Activated CD4-positive, alpha-beta T cell treated with anti-CD3 and anti-CD28 coated beads for 48 hours (primary cell): ENCODE data around the gene CHDH.

Experiments
- DNase-seq: peaks from one replicate; pipeline ENCODE4 v3.0.0-alpha.2; 2020

The CHDH gene

DNA sequence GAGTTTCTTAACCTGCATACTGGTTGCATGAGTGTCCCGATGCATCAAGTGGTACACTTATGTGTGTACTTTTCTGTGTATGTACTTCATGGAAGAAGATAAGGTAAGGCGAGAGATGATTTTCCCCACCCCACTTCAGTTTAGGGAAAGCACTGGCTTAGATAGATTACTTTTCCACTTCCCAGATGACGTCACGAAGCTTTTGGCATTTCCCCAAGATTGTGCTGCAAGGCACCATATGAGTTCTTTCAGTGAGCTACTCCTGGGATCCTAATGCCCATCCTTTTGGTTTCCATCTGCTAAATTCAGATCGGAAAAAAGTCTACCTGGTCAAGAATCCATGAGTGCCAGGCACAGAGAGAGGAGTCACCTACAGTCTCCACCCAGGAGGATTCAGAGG, 4.7 kb upstream of the CHDH start:
- DNase-seq: no peak

DNA sequence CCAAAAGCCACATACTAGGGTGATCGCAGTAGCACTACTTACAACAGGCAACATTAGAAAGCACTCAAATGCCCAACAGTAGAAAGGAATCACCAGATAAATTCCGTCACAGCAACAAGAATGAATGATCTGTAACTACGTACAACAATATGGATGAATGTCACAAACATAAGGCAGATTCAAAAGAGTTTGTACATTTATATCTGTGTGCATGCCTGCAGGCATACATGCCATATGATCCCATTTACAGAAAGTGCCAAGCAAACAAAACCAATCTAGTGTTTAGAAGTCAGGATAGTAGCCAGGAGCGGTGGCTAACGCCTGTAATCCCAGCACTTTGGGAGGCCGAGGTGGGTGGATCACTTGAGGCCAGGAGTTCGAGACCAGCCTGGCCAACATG, 3.7 kb upstream of the CHDH start:
- no peak for DNase-seq

DNA sequence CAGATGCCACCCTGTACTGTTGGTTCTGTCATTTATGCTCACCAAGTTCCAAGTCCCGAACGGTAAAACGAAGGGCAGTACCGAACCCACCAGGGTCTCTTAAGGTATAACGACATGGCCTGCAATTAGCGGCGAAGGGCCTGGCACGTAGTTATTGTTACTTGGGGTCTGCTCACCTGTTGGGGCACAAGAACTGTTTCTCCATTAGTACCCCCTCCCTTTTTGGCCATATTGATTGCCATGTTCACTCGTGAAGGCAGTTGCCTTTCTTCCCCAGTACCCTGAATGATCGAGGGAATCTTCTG, 584 bp upstream of the CHDH start:
- no peak for DNase-seq

DNA sequence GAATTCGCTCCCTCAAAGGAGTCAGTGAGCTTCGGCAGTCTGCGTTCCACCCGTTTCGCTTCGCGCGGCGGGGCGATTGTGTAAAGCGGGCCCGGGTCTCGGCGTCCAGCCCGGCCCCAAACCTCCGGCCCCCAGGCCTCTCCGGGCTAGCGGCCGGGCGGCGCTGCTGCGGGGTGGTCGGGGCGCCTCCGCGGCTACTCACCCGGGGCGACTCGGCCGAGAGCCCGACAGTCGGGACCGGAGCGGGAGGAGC, 412 bp downstream of the CHDH start:
- no peak for DNase-seq

DNA sequence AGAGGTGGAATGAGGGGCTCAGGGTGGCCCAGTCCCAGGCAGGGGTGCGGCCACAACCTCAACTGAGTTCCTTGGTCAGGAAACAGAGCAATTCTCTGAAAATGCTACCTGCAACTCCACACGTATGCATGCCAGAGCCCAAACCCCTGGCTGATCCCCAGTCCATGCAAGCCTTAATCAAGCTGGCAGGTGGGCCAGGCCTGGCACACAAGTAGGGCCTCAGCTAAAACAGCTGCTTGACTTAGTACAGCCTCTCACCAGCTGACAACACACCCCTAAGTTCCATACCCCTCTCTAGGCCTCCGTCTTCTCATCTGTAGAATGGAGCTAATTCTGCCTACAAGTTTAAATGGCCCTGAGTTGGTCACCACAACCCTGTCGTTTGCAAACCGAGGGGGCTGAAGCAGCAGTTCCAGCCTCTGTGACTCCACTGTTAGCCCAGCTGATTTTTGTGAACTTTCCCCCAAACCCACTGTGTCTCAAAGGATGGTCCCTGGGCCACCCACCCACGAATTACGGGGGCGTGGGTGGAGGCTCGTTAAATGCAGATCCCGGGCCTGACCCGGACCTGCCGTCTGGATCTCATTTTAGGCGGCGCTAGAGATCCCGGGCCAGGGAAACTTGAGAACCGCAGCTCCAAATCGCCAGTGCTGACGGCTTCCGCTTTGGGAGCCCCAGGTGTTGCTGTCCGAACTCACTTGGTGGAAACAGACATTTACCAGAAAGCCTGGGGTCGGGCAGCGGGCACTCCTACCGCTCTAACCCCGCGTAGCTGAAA, 927 bp downstream of the CHDH start:
- no peak for DNase-seq

DNA sequence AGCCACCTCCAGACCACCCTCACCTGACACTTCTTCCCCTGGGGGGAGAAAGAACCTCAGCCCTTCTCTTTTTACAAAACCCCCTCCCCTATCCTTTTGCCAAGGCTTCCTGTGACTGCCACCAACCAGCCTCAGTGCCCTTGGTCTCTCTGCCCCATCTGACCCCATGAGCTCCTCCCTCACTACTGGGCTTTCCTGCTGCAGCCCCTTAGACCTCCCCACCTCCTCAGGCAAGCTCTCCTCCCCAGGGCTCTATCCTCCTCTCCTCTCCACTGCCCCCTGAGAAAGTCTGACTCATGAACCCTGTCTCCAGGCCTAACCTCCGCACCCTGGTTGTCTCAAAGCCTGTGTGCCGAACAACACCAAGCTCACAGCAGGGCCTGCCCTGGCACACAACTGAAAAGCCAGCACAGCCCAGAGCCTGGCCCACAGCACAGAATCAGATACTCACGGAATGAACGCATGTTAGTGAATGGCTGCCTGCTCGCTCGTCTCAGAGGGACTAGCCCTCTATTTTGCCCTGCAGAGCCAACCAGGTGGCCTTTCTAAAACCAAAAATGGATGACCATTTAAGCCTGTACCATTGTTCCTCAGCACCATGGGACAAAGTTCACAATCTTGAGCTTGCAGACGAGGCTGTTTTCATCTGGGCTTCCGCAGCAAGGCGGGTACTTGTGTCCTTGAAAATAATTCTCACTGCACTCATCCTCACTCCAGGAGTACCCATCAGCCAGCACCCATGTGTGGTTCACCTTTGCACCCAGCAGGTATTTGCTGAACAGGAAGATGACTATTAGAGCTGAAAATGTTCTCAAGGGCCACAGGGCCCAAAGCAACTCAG, 1.7 kb downstream of the CHDH start:
- DNase-seq: no peak

DNA sequence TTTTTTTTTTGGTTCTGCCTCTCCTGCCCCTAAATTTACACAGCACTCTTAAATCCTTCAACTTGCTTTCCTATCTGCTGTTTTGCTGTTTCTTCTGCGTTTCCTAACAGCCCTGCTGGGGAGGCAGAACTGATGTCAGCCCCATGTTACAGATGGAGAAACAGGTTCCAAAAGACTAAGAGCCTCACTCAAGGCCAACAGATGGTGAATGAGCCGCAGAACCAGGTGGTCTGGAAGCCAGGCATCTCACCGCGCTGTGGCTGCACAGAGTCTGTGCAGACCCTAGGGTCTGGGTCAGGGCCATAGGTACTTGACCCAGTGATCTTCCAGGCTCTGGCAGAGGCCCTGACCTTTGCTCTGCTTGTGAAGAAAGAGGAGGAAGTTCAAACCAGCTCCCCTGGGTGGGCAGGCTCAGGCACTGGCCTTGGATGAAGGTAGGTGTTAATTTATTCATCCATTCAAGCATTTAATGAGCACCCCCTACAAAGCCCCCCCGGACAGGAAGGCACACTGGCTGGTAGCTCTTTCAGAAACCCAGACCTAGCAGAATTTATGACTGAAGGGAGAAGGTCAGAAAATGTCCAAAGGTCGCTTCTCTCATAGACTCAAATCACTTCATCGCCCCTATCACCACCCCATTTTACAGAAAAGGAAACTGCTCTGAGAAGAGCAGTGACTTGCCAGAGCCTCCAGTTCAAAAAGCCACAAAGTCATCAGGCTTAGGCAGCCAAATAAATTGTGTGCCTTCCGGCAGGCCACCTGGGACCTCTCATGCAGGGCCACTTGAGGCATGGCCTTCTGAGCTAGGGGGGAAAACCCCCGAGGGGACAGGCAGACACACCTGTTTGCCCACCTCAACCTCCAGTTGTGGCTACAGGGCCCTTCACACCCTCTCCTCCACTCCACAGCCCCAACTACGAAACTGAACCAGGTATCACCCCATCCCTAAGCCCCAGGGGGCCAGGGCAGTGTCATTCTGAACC, 2.7 kb downstream of the CHDH start:
- no peak for DNase-seq

DNA sequence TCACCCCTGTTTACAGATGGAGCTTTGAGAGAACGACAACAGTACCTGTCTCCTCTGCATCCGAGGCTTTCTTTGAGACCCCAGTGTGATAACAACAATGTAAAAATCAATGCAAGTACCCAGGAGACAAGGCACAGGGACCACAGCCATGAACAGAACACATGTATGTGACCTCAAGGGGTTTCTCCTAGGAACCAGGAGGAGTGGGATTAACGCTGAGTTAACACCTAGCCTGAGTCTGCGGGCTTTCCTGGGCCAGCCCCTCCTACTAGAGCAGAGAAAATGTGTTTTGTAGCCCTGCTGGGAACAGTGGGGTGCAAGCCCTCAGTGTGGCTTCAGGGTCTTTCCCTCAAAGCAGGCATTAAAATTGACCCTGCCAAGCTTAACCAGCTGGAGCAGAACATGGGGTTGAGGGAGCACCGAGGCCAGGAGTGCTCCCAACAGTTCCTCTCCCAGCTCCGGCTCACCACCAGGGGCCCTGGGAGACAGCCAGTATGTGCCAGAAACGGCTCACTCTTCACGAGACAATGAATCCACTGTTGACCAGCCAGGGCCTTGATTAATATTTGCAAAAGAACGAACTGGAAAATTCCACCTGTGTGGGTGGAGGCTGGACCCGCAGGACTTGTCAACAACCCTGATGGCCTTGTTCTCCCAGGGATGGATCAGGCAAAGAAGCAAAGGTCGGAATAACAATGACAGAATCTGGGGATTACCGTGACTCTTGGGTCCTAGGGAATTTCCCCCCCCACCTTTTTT, 3.6 kb downstream of the CHDH start:
- DNase-seq: no peak

DNA sequence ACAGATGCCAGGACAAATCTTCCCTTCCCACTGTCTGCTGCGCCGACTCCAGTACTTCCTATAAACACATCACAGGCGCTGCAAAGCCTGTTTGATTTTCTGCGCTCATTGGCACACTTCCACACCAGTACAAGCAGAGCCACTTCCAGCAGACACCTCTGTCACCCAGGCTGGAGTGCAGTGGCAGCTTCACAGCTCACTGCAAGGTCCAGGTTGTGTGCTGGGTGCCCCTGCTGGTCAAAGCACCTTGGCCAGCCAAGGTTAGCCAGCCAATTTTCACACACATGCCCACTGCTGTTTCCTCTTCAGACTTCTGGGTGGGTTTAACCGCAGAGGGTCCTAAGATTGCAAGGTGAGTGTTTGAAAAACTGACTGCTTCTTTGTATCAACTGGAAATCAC, 4.9 kb downstream of the CHDH start:
- no peak for DNase-seq

DNA sequence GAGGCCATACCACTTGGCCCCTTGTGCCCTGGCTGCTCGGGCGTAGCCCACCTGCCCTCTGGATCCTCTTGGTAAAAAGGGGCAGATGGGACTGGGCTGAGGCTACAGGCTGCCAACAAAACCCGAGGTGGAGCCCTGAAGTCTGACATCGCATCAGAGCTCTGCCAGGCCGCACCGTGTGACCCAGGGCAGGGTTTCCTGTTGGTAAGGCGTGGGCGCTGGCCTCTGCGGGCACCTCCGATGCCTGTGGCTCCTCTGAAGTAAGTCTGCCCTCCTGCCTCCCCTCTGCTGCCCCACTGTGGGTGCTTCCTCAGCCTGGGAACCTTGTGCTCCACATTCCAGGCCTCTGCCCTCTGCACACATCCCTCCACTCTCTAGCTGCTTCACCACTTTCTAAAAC, 8.9 kb downstream of the CHDH start:
- no peak for DNase-seq

DNA sequence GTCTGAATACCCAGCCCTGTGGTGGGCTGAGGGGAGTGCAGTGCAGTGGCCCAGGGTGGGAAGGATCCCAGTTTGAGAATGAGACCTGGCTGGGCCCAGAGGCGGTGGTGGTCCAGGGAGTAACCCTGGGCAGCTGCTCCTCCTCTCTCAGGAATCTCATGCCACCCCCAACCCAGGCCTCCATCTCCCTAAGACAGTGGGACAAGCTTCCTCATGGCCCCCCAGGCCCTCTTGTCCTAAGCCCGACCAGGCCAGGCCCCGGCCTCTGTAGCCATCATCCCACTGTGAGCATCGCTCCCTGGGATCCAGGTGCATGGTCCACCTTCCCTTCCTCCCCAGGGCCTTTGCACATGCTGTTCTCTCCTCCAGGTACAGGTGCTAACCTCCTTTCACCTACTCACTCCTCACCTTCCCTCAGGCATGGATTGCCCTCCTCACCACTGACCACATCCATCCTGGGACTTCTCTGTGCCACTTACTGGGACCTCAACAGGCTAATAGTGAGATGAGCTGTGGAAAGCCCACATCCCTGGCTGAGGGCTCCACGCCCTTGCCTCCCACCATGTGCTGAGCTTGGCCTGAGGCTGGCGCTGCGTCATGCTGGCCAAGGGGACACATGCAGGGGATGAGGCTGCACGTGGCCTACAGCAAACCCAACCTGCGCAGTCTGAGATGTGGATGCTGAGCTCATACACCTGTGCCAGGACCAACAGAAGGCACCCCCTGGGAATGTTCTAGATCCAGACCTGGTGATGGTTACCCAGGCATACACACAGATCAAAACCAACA, 9.9 kb downstream of the CHDH start:
- no peak for DNase-seq

DNA sequence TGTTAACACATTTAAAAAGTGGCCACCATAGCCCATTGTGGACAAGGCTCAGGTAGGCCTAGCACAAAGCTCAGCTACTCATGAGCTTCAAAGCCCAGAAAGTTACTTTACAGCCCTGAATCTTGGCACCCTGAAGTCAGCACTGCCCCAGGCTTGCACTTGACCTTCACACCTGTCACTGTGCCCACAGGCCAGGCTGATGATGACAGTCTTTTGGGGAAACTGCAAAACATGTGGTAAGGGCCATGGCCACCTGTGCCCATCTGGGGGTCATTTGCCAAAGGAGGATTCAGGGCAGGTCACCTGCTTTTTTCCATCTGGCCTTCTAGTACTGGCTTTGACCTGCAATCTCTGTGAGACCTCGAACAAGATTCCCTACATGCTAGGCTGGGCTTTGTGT, 11.0 kb downstream of the CHDH start:
- no peak for DNase-seq

DNA sequence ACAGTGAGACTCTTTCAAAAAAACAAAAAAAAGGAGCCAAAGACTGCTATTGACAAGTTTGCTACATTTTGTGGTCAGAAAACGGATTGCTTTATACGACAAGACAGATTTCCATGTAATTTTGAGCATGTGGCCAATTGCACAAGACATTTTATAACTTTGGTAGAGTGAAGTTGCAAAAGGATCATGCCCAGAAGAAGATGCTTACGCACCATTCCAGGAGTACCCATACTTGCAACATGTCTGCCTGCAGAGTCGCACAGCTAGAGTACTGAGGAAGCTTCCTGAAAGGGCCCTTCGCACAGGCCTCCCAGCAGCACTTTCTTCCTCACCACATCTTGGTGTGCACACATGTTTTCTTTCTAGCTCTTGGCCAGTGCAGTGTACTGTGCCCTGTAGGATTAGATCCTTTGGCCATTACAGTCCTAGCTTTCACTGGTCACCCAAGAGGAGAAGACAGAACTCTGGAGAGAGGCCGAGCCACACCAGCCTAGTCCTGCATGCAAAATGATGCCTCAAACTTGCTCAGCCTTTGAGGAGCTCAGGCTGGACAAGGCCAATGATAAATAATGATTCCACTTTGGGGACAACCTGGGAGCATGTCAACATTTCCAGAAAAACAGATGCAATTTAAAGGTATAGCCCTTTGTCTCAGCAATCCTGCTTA, 11.7 kb downstream of the CHDH start:
- no peak for DNase-seq

DNA sequence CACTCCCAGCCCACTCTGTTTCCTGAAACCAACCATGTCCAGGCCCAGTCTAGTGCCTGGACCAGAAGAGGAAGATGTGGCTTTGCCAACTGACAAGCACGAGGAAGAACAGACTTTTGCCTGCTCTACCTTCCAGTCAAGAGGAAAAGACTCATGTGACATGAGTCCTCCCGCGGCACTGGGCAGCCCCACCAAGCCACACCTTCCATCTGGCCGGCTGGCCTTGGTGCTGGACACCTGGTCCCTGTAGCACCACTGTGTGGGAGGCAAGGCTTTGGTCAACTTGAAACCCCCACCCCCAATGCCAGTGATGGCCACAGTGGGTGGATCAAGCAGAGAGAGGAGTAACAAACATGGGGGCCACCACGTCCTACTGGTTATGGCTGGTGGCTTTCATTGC, 12.5 kb downstream of the CHDH start:
- no peak for DNase-seq

DNA sequence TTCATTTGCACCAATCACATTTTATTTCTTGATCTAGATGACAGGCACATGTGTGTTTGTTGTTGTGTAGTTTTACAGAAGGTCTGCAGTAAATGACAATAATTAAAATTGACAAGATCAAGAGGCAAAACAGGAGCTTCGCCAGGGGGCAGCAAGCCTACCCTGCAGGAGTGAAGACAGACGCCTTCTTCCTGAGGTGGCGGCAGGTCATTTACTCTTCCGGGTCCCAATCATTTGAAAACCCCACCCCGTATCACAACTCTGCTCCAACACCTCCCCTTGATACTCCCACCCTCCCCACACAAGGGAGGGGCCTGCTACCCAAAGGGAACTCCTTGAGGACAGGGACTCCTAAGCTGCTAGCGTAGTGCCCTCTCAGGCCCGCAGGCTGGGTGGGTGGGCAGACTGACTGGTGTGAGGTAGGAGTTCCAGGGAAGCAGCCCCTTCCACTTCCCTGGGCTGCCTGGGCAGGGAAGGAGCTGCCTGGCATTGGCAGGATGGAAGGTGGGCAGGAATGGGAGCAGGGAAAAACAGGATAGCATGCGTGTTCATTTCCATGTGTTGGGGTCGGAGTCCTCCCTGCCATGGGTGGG, 13.1 kb downstream of the CHDH start:
- DNase-seq: no peak

DNA sequence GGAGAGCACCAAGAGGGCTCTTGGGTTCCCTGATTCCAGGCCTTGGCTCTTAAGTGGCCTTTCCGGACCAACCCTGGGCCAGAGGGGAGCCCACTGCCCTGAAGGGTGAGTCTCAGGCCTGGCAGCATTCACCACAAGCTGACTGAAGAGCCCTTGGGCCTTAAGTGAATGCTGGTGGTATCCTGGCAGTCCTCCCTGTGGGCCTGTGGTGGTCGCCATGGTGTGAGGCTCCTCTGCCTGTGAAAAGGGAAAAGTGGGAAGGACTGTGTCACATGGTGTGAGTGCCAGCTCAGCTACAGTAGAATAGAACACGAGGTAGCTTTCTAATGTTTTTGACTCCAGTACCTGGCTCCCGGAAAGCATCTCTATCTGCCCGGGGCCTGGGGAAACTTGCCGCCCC, 15.3 kb downstream of the CHDH start:
- no peak for DNase-seq

DNA sequence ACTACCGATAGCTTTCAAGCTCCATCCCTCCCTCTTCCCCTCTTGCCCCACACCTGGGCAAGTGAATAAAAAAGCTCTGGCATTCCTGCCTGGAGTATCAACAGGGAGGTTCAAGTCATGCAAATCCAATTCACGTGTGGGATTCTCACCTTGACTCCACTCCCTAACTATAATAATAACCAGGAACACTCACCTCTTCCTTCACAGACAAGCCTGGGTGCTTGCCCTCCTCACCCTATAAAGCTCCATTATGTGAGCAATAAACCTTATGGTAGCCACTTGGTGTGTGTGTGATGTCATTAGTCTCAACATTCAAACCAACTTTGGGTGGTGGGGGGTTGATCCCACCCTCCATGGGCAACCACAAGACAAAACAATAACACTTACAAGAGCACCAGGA, 16.6 kb downstream of the CHDH start:
- no peak for DNase-seq

DNA sequence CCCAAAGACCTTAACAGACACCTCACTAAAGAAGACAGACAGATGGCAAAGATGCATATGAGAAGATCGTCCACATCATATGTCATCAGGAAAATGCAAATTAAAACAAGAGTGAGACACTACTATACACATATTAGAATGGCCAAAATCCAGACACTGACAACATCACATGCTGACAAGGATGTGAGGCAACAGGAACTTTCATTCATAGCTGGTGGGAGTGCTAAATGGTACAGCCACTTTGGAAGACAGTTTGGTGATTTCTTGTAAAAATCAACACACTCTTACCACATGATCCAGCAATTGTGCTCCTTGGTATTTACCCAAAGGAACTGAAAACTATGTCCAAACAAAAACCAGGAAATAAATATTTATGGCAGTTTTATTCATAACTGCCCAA, 17.6 kb downstream of the CHDH start:
- no peak for DNase-seq

DNA sequence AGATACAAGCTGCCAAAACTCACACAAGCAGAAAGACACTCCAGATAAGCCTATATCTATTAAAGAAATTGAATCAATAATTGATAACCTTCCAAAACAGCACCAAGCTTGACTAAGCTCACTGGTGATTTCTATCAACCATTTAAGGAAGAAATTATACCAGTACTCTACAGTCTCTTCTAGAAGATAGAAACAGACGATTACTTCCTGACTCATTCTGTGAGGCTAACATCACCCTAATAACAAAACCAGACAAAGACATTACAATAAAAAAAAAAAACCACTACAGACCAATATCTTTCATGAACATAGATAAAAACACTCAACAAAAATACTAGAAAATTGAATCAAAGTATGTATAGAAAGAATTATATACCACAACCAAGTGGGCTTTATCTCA, 20.2 kb downstream of the CHDH start:
- no peak for DNase-seq

DNA sequence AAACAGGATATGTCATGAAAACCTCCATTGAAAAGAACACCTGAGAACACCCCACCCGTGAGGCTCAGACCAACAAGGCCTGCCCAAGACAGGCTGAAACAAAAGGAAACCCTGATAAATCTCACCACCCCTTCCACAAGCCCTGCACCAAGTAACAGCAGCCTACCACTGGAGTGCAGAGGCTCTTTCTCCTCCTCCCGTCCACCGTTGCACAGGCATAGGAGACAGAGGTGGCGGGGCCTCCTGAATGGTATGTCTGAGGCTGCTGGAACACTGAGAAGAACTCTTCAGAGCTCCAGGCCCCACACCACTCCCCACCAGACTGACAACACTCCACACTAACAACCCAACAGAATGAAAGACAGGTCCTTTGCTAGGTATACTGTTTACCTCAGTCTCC, 21.4 kb downstream of the CHDH start:
- no peak for DNase-seq

DNA sequence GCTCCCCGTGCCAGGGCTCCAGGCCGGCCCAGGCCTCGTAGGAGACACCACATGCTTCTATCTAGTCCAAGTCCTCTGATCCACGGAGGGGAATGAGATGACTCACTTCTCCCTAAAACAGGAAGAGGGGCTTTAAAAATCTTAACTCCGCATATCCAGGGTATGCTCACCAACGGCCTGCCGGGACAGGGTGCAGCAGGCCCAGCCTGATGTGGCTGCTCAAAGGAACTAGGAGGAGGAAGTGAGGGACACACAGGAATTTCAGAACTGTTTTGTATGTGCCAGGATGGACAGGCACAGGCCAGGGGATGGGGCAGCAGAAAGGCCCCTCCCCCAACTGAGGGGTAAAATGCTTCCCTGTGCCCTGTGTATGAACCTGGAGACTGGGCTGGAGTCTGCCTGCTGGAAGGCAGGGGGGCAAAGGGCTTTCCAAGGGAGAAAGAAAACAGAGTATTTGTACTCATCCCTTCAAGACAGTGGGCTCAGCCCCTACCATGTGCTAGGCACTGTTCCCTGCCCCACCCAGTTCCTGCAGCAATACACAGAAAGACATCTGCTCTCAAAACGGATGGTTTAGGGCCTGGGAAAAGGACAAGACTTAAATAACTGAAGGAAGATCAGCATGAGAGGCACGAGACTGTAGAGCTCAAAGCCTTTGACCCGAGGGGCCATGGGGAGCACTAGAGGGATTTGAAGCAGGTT, 22.1 kb downstream of the CHDH start:
- DNase-seq: no peak
